Progenitor cell of endocrine pancreas (in vitro differentiated cells): Measurements from ENCODE around the gene STK32A. TPM values are rescaled to one million over a fixed set of nuclear protein-coding genes. Genes with fewer than 3 reads are reported as not detected.

Experiments used
- DNase-seq: peaks from one replicate; pipeline ENCODE4 v3.0.0; 2021; ENCODE audit warnings: low spot score; ENCODE audit not compliant: unreplicated experiment
- H3K27ac Mint-ChIP-seq: 2 replicates; pipeline ENCODE4 v1.8.0; 2021; ENCODE audit warnings: mild to moderate bottlenecking, moderate library complexity, mixed read lengths
- H3K27me3 Mint-ChIP-seq: 2 replicates; pipeline ENCODE4 v1.8.0; 2021; ENCODE audit warnings: mixed read lengths
- H3K36me3 Mint-ChIP-seq: 2 replicates; pipeline ENCODE4 v1.8.0; 2022; ENCODE audit warnings: mixed read lengths; ENCODE audit not compliant: insufficient read depth
- H3K4me1 Mint-ChIP-seq: 2 replicates; pipeline ENCODE4 v1.8.0; 2021; ENCODE audit warnings: low read depth, mixed read lengths
- H3K4me3 Mint-ChIP-seq: 2 replicates; pipeline ENCODE4 v1.8.0; 2021; ENCODE audit warnings: low read depth, mild to moderate bottlenecking, moderate library complexity, mixed read lengths
- H3K9me3 Mint-ChIP-seq: 2 replicates; pipeline ENCODE4 v1.8.0; 2021; ENCODE audit warnings: low read depth, mixed read lengths
- total RNA-seq: library from RNA; stranded (reverse); gene quantifications from 2 replicates; pipeline ENCODE4 v1.2.1, GENCODE V29; 2021
- TF ChIP-seq, protein P1 (sequence below): fragments of 200-600 bp; sonication (generic); IDR thresholded peaks from one replicate; pipeline ENCODE4 v1.5.0; 2021; ENCODE audit warnings: antibody characterized with exemption, mild to moderate bottlenecking; ENCODE audit not compliant: unreplicated experiment

Gene STK32A
- total RNA-seq, 1 donor from 2014 or later, result 1.3 TPM

- Mint-ChIP-seq H3K27ac (no peak overlapping the region), H3K27me3 (no peaks in the 10 kb centered on the region), H3K4me1 (no peaks in the 10 kb centered on the region), H3K4me3 (no peak overlapping the region), H3K9me3 (no peaks in the 10 kb centered on the region), H3K36me3 (peaks cover 20% of the 10 kb centered on the region)
- no peak for DNase-seq
- TF ChIP-seq, protein P1, sequence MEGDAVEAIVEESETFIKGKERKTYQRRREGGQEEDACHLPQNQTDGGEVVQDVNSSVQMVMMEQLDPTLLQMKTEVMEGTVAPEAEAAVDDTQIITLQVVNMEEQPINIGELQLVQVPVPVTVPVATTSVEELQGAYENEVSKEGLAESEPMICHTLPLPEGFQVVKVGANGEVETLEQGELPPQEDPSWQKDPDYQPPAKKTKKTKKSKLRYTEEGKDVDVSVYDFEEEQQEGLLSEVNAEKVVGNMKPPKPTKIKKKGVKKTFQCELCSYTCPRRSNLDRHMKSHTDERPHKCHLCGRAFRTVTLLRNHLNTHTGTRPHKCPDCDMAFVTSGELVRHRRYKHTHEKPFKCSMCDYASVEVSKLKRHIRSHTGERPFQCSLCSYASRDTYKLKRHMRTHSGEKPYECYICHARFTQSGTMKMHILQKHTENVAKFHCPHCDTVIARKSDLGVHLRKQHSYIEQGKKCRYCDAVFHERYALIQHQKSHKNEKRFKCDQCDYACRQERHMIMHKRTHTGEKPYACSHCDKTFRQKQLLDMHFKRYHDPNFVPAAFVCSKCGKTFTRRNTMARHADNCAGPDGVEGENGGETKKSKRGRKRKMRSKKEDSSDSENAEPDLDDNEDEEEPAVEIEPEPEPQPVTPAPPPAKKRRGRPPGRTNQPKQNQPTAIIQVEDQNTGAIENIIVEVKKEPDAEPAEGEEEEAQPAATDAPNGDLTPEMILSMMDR, result no peak
Measured at GRCh38 chr5:147396070-147396823, 161.4 kb downstream of the STK32A start.

GRCh38 chr5:147397616-147398015 is 162.8 kb downstream of the STK32A start:
- TF ChIP-seq, protein P1, result no peak
- no peak overlapping the region for H3K27ac Mint-ChIP-seq
- no peaks in the 10 kb centered on the region for H3K4me1 Mint-ChIP-seq
- no peaks in the 10 kb centered on the region for H3K9me3 Mint-ChIP-seq
- H3K4me3 Mint-ChIP-seq, result no peak overlapping the region
- DNase-seq, result no peak
- H3K27me3 Mint-ChIP-seq, result no peaks in the 10 kb centered on the region
- H3K36me3 Mint-ChIP-seq, result peaks cover 20% of the 10 kb centered on the region

GRCh38 chr5:147398860-147399259 is 164.0 kb downstream of the STK32A start:
- H3K36me3 Mint-ChIP-seq, result peaks cover 19% of the 10 kb centered on the region
- DNase-seq, result no peak
- no peak overlapping the region for H3K27ac Mint-ChIP-seq
- no peaks in the 10 kb centered on the region for H3K4me1 Mint-ChIP-seq
- TF ChIP-seq, protein P1, result no peak
- no peaks in the 10 kb centered on the region for H3K9me3 Mint-ChIP-seq
- H3K27me3 Mint-ChIP-seq, result no peaks in the 10 kb centered on the region
- H3K4me3 Mint-ChIP-seq, result no peak overlapping the region

DNA sequence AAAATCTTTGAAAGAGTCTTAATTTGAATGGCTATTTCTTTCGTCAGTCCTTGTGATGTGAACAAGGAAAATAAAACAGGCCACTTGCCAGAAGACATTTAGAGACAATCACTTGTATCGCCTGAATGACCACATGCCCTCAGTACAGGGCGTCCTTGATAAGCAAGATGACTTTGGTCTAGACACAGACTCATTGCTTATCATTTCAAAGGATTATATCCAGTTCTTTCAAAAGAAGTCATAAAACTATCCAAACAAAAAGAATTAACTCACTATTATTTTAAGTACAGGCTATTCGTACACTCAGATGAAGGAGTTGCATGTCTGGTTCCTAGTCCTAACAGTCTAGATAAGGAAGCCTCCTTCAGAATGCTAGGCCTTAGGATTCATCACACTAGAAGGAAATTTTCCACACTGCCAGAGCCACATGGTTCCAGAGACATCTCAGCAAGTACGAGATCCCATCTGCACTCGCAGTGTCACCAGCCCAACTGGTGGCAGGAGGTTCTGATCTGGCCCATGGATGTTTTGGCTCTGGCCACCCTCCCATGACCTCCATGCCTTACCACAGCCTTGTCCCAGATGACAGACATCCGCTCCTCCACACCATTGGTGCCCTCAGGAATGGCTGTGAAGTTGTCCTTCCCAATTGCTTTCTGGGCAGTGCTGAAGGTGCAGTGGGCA is 165.4 kb downstream of the STK32A start:
- TF ChIP-seq, protein P1, result no peak
- no peak overlapping the region for H3K27ac Mint-ChIP-seq
- peaks cover 22% of the 10 kb centered on the region for H3K36me3 Mint-ChIP-seq
- no peaks in the 10 kb centered on the region for H3K27me3 Mint-ChIP-seq
- H3K4me3 Mint-ChIP-seq, result no peak overlapping the region
- no peaks in the 10 kb centered on the region for H3K4me1 Mint-ChIP-seq
- H3K9me3 Mint-ChIP-seq, result no peaks in the 10 kb centered on the region
- DNase-seq, result no peak

GRCh38 chr5:147400881-147401280 is 166.1 kb downstream of the STK32A start:
- Mint-ChIP-seq H3K36me3 (peaks cover 17% of the 10 kb centered on the region), H3K4me3 (no peak overlapping the region), H3K4me1 (no peaks in the 10 kb centered on the region), H3K27ac (no peak overlapping the region), H3K27me3 (no peaks in the 10 kb centered on the region), H3K9me3 (no peaks in the 10 kb centered on the region)
- DNase-seq, result no peak
- TF ChIP-seq, protein P1, result no peak
